HK-2 (cell line): ENCODE data around the gene CDH4.

Experiments
- DNase-seq: peaks from one replicate; pipeline ENCODE4 v3.0.0-alpha.2; 2018; ENCODE audit not compliant: unreplicated experiment

The CDH4 gene

DNA sequence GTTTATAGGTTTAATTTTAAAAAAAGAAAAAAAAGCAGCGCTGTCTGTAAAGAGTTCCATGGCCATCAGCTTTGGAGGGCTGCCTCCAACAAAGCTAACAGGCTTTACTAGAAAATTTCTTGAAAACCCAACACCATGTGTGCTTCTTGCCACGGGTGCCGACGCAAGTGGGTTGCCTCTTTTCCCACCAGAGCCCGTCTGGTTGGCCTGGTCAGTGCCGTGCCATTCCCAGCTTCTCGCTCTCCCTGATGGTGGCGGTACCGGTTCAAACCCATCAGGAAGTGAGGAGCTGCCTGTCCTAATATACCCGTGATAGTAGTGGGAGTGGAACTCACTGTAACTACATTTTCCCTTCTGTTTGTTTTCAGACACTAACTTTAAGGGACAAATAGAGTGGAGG lies 73.7 kb downstream of the CDH4 start:
- DNase-seq, result no peak

DNA sequence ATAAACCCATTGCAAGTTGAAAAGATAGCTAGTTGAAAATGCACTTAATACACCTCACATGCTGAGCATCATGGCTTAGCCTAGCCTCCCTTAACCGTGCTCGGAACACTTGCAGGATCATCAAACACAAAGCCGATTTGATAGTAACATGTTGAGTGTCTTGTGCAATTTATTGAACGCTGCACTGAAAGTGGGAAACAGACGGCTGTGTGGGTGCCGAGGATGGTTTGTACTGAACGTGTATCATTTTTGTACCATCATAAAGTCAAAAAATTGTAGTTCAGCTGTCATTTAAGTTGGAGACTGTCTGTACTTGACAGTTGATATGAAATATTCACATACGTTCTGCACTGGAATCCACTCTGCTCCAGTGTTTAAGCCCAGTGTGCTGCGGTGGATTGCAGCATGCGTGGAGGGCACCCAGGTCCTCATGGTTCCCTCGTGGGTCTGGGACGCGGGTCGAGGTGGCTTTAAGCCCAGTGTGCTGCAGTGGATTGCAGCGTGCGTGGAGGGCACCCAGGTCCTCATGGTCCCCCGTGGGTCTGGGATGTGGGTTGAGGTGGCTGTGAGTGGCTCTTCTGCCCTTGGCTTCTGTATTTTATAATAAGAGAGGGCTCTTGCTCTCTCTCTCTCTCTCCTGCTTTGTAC lies 77.0 kb downstream of the CDH4 start:
- DNase-seq, result peak; percentile 7

DNA sequence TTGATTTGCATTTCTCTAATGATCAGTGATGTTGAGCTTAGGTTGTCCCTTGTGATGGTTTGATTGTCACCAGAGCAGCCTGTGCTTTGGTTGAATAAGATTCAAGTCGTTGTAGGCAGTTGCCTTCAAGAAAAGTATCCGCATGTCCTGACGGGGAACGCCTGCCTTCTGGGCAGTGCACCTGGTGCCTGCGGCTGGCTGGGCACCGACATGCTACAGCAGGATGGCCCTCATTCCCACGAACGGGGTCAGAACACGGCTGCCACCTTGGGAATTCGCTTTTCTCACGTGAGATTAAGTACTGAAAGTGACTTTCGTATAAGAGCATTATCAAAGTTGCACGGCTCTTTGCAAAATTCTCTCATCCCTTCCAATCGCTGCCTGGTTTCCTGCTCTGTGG lies 78.4 kb downstream of the CDH4 start:
- DNase-seq, result no peak

DNA sequence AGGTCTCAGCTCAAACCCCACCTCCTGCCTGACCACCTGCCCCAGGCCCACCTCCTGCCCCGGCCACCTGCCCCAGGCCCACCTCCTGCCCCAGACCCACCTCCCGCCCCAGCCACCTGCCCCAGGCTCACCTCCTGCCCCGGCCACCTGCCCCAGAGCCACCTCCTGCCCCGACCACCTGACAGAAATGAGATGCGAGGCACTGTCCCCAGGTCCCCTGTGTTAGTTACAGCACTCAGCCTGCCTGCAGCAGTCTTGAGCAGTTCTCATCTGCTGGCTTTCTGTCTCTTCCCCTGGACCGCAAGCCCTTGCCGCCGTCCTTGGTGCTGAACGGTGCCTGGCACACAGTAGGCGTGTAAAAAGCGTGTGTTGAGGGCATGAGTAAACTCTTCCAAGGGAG lies 79.5 kb downstream of the CDH4 start:
- no peak for DNase-seq

DNA sequence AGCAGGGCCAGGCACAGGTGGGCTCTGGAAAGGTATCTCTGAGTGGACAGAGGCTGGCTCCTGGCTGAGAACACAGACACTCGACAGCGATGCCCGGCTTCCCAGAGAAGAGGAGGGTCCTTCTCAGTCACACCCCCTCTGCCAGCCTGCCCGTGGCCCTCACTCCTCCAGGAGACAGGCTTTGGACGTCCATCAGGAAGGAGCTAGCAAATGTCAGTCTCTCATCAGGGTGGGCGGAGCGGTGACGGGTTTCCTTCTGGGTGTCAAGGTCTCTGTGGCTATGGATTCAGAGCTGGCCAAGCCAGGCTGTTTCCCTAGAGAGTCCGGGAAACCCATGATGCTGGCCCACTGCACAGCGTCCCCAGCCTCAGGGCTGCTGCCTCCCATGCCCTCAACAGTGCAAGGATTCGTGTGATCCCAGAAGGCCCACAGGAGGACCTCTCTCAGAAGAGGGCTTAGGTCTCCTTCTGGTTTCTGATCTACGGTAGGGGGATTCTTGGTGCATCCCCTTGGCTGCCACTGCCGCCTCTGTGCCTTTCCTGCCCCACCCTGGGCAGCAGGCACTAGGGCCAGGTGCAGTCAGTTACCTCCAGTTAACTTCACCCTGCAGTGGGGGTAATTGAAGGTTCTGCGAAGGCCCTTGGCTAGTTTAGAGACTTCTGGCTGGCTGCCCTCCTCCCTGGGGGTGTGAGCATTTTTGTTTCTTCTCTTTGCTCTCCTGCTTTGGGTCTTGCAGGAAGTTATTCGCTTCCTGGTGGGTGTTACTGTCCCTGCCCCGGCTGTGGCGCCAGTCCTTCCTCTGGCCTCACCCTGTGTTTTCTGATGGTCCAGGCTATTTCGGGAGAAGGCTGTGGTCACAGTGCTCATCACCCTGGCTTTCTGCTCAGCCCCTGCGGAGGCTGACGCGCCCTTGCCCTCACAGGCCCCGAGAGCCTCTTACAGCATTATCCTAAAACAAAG lies 80.2 kb downstream of the CDH4 start:
- DNase-seq, result no peak

DNA sequence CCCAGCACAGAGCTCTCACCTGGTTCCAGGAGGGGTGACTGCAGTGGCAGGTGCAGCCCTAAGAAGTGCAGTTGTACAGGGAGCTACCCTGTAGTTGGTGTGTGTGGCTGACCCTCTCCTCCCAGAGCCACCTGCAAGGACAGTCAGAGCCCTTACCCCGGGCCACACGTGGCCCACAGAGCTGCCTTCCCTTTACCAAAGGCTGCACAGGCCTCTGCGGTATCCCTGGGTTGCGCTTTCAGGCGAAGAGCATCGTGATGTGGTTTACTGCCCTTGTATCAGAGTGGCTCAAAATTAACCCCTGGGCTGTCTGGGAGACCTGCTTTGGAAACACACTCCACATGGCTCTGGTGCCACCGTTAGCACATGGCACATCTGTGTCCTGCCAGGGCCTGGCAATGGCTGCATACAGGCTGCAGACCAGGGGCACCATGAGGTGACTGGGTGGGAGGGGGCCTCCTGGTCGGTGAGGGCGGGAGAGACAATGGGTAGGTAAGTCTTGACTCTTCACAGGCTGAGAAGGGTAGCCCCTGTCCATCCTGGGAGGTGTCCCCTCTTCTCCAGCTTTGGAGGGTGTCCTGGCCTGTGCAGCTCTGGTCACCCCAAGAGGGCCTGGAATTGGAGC lies 81.5 kb downstream of the CDH4 start:
- DNase-seq, result no peak

DNA sequence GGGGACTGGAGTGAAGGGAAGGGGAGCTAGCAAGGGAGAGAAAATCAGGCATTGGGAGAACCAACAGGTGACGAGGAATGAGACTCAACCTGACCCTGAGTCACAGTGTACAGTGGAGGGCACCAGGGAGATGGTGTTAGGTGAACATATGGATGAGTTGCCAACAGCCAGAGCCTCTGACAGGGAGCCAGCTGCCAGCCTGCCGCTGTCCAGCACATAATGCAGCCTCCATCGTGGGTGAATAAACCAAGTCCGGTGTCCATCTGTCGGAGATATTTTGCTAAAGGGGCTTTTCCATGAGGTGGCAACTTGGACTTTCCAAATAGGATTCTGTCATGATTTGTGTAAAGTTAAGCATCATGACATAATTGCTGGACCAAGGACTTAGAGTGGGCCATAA lies 88.1 kb downstream of the CDH4 start:
- DNase-seq, result no peak

DNA sequence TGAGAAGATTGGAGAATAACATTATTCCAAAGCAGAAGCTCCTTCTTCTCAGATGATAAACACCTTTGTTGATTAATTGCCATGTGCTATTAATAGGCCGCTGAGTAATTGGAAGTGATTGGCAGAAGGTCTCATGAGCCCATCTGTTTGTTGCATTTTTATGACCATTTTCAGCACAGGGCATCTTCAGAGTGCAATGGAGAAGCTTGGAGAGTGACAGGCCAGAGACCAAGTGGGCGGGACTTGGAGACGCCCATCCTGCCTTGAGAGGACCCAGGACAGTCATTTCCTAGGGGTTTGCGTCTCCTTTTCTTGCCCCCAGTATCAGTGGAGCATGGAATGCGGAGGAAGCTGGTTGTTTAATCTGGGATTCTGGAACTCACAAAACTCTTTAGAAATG lies 89.5 kb downstream of the CDH4 start:
- no peak for DNase-seq

DNA sequence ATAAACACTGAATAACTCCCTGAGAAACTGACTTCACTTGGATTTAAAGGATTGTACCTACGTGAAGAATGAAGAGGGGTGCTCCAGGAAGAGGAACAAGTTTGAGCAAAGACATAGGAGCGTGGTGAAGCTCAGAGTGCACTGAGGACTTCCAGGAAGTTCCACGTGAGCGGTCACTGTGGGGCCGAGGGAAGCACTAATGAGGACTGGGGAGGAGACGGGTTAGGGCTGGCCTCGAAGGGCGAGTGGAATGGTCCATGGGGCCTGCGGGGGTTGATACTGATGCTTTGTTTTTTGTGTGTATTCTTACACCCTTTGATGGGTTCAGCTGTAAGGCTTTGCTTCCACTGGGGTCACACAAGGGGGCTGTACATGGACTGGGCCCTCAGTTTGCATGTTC lies 91.9 kb downstream of the CDH4 start:
- DNase-seq, result no peak

DNA sequence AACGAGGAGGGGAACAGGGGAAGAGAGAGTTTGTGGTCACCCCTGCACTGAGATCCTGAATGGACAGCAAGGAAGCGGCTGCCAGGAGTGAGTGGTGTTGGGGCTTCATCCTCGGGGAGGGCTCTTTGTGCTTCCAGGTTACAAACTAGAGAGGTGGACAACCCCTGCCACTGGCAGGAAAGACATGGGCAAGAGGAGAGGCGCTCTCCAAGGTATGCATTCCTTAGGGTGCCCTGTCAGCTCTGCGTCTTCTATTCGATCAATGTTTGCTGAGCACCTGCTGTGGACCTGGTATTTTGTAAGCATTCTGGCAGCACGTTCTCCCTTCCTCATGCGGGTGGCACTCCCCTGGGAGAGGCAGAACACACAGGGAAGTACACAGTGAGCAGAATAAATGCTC lies 93.6 kb downstream of the CDH4 start:
- no peak for DNase-seq

DNA sequence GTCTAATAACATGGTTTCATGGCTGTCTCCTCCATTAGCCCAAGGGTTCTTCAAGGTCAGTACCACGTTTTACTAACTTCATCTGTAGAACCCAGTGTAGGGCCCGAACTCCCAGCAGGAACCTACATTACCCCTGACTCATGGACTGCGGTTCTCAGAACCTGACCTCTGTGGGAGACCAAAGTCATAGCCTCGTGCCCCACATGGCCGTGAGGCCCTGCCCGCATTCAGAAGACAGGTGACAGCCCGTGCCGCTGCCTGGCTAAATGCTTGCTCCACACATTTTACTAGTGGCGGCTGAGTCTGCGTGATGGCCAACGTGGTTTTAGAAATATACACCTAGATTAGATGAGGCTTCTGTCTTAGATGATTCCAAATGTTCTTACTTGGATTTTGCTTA lies 94.9 kb downstream of the CDH4 start:
- DNase-seq, result no peak

DNA sequence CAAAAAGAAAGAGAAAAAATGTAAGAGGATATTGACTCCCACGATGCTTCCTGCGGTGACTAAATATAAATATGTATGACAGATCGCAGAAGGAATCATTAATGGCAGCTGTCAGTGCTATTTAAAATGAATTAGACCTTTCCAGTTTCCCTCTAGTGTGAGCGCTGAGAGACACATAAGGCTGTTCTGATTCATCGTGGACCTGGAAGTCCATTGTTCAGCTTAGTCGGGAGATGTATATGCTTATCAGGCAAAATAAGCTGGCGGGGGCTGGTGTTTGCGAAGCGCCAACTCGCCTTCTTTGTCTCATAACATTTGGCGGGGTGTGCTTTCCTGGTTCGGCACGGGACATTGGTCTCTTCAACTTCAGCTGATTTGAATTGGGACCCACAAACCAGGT lies 95.4 kb downstream of the CDH4 start:
- DNase-seq, result no peak

DNA sequence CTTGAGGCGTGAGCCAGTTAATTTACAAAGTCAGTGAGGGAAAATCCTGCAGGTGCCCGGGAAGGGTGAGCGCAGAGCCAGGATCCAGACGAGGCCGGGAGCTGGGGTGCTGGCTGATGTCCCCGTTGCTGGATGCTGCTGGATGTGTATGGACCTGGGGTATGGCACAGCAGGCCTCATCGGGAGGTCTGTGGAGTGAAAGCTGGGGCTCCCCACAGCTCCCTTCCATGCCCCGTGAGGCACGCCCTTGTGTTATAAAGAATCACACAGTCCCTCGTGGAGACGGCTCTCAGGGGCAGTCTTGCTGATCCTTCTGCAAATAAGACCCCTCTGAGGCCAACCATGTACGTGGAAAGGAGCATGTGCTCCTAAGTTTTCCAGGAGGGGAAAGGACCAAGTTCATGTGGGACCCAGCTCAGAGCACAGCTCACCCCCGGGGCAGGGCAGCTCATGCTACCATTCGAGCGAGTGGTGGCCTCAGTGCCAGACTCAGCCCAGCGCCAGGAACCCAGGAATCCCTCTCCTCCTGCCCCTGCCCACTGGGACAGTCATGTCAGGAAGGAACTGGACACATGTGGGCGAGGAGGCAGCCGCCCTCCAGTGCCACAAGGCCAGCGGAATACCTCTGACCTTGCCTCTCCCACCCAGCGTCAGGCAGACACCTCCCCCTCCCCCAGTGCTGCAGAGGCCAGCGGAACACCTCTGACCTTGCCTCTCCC lies 97.5 kb downstream of the CDH4 start:
- no peak for DNase-seq

DNA sequence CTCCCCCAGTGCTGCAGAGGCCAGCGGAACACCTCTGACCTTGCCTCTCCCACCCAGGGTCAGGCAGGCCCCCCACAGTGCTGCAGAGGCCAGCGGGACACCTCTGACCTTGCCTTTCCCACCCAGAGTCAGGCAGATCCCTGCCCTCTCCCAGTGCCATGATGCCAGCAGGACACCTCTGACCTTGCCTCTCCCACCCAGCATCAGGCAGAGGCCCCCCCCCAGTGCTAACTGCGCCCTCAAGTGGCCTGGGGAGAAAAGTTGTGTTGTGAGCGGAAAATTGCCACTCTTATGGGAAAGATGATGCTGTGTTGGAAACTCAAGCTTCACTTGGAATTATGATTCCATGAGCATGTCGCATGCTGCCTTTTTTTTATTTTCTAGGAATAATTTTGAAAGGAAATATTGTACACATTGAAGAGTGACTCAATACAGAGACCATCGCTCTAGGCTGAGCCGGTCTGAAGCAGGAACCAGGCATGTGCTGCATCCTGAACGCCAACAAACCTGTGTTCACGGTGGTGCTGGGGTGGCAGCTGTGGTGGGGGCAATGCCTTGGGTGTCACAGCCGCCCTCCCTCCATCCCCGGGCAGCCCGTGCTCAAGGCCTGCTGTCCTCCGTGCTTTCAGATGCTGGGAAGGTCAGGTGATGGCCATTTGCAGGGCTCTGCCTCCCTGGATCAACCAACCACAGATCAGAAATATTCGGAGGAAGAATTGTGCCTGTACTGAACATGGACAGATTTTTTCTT lies 98.6 kb downstream of the CDH4 start:
- no peak for DNase-seq

DNA sequence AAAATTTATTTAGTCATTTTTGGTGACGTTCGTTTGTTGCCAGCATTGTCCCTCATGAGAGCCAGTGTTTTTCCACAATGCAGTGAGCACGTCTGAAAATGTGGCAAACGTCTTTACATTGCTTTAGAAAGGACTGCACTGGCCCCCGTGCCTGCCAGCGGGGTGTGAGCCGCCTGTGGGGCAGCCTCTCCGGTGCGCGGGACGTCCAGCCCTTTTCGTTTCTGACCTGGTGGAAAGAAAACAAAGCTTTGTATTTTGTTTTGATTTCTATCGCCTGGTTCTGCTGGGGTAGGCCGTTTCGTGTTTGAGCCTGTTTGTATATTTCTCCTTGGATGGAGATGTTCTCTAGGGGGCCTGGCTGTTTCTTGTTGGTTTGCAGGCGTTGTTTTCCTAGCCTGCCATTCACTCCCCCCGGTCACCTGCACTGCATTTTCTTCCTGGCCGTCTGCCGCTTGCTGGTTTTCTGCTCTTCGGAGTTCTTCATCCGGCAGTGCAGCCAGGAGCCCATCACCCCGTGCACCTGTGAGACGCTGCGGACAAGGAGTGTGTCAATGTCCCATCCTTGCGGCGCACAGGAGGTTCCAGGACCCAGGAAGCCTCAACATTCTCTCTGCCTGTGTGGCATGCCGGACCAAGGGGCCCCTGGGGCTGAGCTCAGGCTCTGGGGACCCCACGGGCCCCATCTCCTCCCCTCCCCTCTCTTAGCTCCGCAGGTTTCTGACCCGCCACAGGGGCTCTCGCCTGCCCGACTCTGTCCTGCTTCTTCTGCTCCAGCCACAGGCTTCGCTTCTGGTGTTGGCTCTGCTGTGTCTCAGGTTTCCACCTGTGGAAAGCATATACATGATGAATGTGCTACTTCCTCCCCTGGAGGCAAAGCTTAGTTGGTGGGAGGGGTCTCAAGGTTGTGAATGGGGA lies 100.5 kb downstream of the CDH4 start:
- DNase-seq, result no peak

DNA sequence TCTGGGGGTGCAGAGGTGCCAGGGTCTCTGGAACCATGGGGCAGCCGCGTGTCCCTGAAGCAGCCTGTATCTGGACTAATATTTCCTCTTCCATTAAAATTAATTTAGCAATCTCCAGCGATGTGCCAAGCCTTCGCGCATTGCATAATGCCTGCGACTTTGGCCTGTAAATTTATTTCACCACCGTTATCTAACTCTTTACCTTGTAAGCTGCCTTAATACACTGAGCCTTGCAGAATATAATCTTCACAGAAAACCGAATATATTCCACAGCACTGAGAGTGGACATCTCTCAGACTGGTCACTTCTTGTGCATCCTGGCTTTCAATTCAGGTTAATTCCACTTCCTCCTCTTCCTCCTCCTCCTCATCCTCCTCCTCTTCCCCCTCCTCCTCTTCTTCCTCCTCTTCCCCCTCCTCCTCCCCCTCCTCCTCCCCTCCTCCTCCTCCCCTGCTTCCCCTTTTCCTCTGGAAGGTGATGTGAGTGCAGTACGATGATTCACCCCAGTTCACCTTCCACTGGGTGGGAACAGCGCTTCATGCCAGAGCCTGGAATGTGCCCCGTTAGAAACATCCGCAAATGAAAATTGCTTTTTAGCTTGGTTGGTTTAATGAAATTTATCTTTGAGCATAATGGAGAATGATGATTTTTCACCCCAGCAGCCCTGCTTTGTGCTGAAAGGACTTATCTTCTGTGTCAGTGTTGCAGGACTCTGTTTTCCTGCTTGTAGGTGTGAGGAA lies 101.4 kb downstream of the CDH4 start:
- DNase-seq, result peak; percentile 41

DNA sequence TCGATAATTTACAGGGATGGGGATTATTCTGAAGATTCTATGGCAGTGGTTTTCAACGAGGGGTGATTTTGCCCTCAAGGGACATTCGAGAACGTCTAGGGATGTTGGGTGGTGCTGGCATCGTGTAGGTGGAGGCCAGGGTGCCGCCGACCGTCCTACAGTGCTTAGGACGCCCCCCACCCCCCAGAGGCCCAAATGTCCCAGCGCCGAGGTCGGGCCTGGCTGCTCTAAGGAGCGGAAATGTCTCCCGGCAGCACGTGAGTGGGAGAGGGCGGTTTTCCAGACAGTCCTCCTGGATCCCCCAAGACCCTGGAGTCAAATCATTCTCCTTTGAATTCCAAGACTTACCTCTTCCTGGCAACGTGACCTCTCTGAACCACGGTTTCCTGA lies 101.9 kb downstream of the CDH4 start:
- DNase-seq, result no peak

DNA sequence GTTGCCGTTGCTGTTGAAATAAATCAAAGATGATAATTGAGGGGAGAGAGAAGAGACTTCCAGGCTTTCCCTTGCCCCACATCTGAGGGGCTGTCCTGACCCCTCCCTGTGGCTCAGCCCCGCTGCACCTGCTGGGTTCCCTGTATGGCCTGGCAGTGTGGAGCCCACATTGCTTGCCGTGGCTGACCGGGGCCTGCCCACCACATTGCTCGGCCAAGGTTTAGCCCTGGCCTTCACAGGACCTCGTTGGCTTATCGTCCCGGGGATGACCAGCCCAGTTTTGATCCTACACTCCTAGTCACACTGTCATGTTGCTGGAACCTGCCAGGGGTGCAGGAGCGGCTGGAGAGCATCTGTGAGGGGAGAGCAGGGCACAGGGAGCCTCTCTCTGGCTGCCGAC lies 102.4 kb downstream of the CDH4 start:
- no peak for DNase-seq

DNA sequence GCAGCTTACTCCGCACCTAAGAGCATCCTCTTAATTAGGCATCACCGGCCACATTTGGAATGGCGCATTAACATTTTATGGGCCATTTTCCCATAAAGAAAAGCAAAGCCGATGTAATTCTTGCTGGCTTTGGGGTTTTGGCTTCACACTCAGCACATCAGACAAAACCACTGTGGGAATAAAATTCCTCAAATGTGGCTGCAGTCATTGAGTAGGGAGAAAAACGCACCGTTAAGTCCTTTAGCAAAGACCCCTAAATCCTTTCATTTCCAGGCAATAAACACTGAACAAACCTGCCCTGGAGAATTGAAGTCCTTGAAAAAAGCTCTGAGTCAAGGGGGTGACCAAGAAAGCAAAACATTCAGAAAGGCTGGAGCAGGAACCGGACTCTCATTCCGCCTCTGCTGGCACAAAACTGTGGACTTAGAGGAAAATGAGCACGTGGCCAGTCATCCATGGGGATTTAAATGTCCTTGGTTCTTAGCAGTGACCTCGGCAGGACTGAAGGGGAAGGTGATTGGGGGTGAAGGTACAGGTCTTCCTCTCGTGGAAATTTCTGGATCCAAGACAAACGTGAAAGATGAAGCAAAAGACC lies 102.9 kb downstream of the CDH4 start:
- DNase-seq, result no peak
